Calu3 (cell line): Measurements from ENCODE around the gene IRF2. TPM values are rescaled to one million over a fixed set of nuclear protein-coding genes. Genes with fewer than 3 reads are reported as not detected.

Experiments
- BruUV-seq: library from RNA; stranded (reverse); fragments of 400-500 nt; replicated peaks from 2 replicates; lab custom pipeline; 2021; lab: Mats Ljungman, UMichigan
- CTCF ChIA-PET: fragments of 300-600 bp; sonication (Branson Sonifier 250); formaldehyde crosslinking; loops from one replicate; lab custom pipeline; 2022; ENCODE audit warnings: antibody characterized with exemption; lab: Charles Lee
- DNase-seq: peaks from one replicate; pipeline ENCODE4 v3.0.0; 2022
- H3K27ac Mint-ChIP-seq: one replicate; pipeline ENCODE4 v1.8.0; 2022; ENCODE audit warnings: mixed read lengths; ENCODE audit not compliant: unreplicated experiment
- H3K27me3 Mint-ChIP-seq: one replicate; pipeline ENCODE4 v1.8.0; 2022; ENCODE audit warnings: mixed read lengths; ENCODE audit not compliant: unreplicated experiment
- H3K36me3 Mint-ChIP-seq: one replicate; pipeline ENCODE4 v1.8.0; 2022; ENCODE audit warnings: mild to moderate bottlenecking, moderate library complexity, mixed read lengths; ENCODE audit not compliant: insufficient read depth, unreplicated experiment
- H3K4me1 Mint-ChIP-seq: one replicate; pipeline ENCODE4 v1.8.0; 2022; ENCODE audit warnings: mild to moderate bottlenecking, low read depth, mixed read lengths; ENCODE audit not compliant: unreplicated experiment
- H3K4me3 Mint-ChIP-seq: one replicate; pipeline ENCODE4 v1.8.0; 2022; ENCODE audit warnings: mild to moderate bottlenecking, low read depth, moderate library complexity, mixed read lengths; ENCODE audit not compliant: unreplicated experiment
- H3K9me3 Mint-ChIP-seq: one replicate; pipeline ENCODE4 v1.8.0; 2022; ENCODE audit warnings: low read depth, mixed read lengths; ENCODE audit not compliant: unreplicated experiment
- intact Hi-C: fragments of 100-400 bp; cut with micrococcal nuclease; formaldehyde crosslinking; loops from one replicate; pipeline ENCODE4 v1.10.0; 2022; ENCODE audit not compliant: unreplicated experiment
- total RNA-seq: library from RNA; stranded (reverse); gene quantifications from 2 replicates; pipeline ENCODE4 v1.2.3, GENCODE V29; 2022
- TF ChIP-seq, protein P1 (sequence below): fragments of 200-600 bp; IDR thresholded peaks from one replicate; pipeline ENCODE4 v1.8.0; 2022; ENCODE audit warnings: antibody characterized with exemption; ENCODE audit not compliant: unreplicated experiment

The IRF2 gene
- total RNA-seq, 1 experiment from 2014 or later, result 27.3 TPM

GRCh38 chr4:184352891-184353290 lies 121.5 kb downstream of the IRF2 start:
- Mint-ChIP-seq H3K4me1 (peaks cover 22% of the 10 kb centered on the region), H3K36me3 (peaks cover 16% of the 10 kb centered on the region), H3K4me3 (no peak overlapping the region), H3K27me3 (no peaks in the 10 kb centered on the region), H3K9me3 (no peaks in the 10 kb centered on the region), H3K27ac (no peak overlapping the region)
- BruUV-seq, result no TSS peak
- intact Hi-C loops, result no loop called here
- no peak for DNase-seq
- TF ChIP-seq, protein P1, sequence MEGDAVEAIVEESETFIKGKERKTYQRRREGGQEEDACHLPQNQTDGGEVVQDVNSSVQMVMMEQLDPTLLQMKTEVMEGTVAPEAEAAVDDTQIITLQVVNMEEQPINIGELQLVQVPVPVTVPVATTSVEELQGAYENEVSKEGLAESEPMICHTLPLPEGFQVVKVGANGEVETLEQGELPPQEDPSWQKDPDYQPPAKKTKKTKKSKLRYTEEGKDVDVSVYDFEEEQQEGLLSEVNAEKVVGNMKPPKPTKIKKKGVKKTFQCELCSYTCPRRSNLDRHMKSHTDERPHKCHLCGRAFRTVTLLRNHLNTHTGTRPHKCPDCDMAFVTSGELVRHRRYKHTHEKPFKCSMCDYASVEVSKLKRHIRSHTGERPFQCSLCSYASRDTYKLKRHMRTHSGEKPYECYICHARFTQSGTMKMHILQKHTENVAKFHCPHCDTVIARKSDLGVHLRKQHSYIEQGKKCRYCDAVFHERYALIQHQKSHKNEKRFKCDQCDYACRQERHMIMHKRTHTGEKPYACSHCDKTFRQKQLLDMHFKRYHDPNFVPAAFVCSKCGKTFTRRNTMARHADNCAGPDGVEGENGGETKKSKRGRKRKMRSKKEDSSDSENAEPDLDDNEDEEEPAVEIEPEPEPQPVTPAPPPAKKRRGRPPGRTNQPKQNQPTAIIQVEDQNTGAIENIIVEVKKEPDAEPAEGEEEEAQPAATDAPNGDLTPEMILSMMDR, result no peak
- CTCF ChIA-PET, result no interaction called here

- H3K27ac Mint-ChIP-seq, result no peak overlapping the region
- intact Hi-C loops, result no loop called here
- no peak for DNase-seq
- H3K36me3 Mint-ChIP-seq, result peaks cover 24% of the 10 kb centered on the region
- peaks cover 32% of the 10 kb centered on the region for H3K4me1 Mint-ChIP-seq
- H3K9me3 Mint-ChIP-seq, result no peaks in the 10 kb centered on the region
- BruUV-seq, result no TSS peak
- CTCF ChIA-PET, result no interaction called here
- TF ChIP-seq, protein P1, result no peak
- no peak overlapping the region for H3K4me3 Mint-ChIP-seq
- H3K27me3 Mint-ChIP-seq, result no peaks in the 10 kb centered on the region
Measured at GRCh38 chr4:184351560-184352451, 122.5 kb downstream of the IRF2 start.

GRCh38 chr4:184350964-184351363 lies 123.4 kb downstream of the IRF2 start:
- Mint-ChIP-seq H3K27ac (no peak overlapping the region), H3K4me3 (no peak overlapping the region), H3K4me1 (peaks cover 41% of the 10 kb centered on the region), H3K9me3 (no peaks in the 10 kb centered on the region), H3K36me3 (peaks cover 24% of the 10 kb centered on the region), H3K27me3 (no peaks in the 10 kb centered on the region)
- intact Hi-C loops, result no loop called here
- CTCF ChIA-PET, result no interaction called here
- TF ChIP-seq, protein P1, result no peak
- BruUV-seq, result no TSS peak
- DNase-seq, result no peak

- H3K27me3 Mint-ChIP-seq, result no peaks in the 10 kb centered on the region
- no peaks in the 10 kb centered on the region for H3K9me3 Mint-ChIP-seq
- TF ChIP-seq, protein P1, result no peak
- H3K27ac Mint-ChIP-seq, result no peak overlapping the region
- intact Hi-C loops, result no loop called here
- DNase-seq, result no peak
- H3K4me3 Mint-ChIP-seq, result no peak overlapping the region
- peaks cover 43% of the 10 kb centered on the region for H3K4me1 Mint-ChIP-seq
- H3K36me3 Mint-ChIP-seq, result peaks cover 31% of the 10 kb centered on the region
- CTCF ChIA-PET, result no interaction called here
- BruUV-seq, result no TSS peak
Measured at GRCh38 chr4:184350213-184350817, 124.0 kb downstream of the IRF2 start.
